IgD-negative memory B cell (primary cell): ENCODE measurements around the gene FOXB2. TPM values are rescaled to one million over a fixed set of nuclear protein-coding genes. Genes with fewer than 3 reads are reported as not detected.
"Not testable (repeated sequence)": the region's sequence is repeated elsewhere in the genome, so short reads cannot be mapped to it uniquely, and the experiment has no call there.

Experiments used
- H3K27ac Mint-ChIP-seq, 3 donors: one replicate each; pipeline ENCODE4 v1.8.0; 2020 to 2022; ENCODE audit warnings: mild to moderate bottlenecking in 3 of 3, mixed read lengths in 3 of 3, moderate library complexity in 1 of 3
- H3K27me3 Mint-ChIP-seq: one replicate; pipeline ENCODE4 v1.8.0; 2021; ENCODE audit warnings: mixed read lengths
- H3K36me3 Mint-ChIP-seq: one replicate; pipeline ENCODE4 v1.8.0; 2020; ENCODE audit warnings: mild to moderate bottlenecking, mixed read lengths
- H3K4me1 Mint-ChIP-seq, 3 donors: one replicate each; pipeline ENCODE4 v1.8.0; 2020 to 2022; ENCODE audit warnings: mixed read lengths in 3 of 3, mild to moderate bottlenecking in 1 of 3
- H3K4me3 Mint-ChIP-seq, 4 donors: one replicate each; pipeline ENCODE4 v1.8.0; 2020 to 2022; ENCODE audit warnings: mild to moderate bottlenecking in 4 of 4, mixed read lengths in 4 of 4, moderate library complexity in 3 of 4
- H3K9me3 Mint-ChIP-seq, 3 donors: one replicate each; pipeline ENCODE4 v1.8.0; 2020 to 2021; ENCODE audit warnings: mixed read lengths in 3 of 3, mild to moderate bottlenecking in 1 of 3
- polyA plus RNA-seq: library from polyadenylated mRNA; unstranded; fragments of 300-500 nt; fragmentation: Illumina TruSeq; gene quantifications from one replicate; pipeline ENCODE4 v1.2.3, GENCODE V29; 2021

Gene FOXB2
- polyA plus RNA-seq: not detected

GRCh38 chr9:77019236-77019925, at the start of gene FOXB2:
TSS of gene FOXB2 (plus strand) at chr9:77019655. CDS start at chr9:77019655, 0 bp downstream.
- peaks cover 0 to 12% (median 4%) of the 10 kb centered on the region in 3 donors for H3K4me1 Mint-ChIP-seq
- H3K4me3 Mint-ChIP-seq: peak within 1 kb of the TSS in 2 of 4 donors; percentile 28 to 55
- H3K27ac Mint-ChIP-seq: peak within 1 kb of the TSS in 2 of 3 donors; percentile 56 to 81
- peaks cover 71% of the 10 kb centered on the region for H3K27me3 Mint-ChIP-seq
- peaks cover 1 to 12% (median 3%) of the 10 kb centered on the region in 3 donors for H3K9me3 Mint-ChIP-seq
- H3K36me3 Mint-ChIP-seq: no peaks in the 10 kb centered on the region

GRCh38 chr9:76969716-76970115, 49.7 kb upstream of the FOXB2 start:
- Mint-ChIP-seq H3K4me3 (no peak overlapping the region), H3K27me3 (peaks cover 11% of the 10 kb centered on the region), H3K9me3 (peaks cover 0 to 2% (median 0%) of the 10 kb centered on the region in 3 donors), H3K4me1 (no peaks in the 10 kb centered on the region), H3K27ac (no peak overlapping the region), H3K36me3 (no peaks in the 10 kb centered on the region)

- H3K36me3 Mint-ChIP-seq, H3K27ac Mint-ChIP-seq, H3K4me3 Mint-ChIP-seq, H3K27me3 Mint-ChIP-seq, H3K9me3 Mint-ChIP-seq, H3K4me1 Mint-ChIP-seq: not testable (repeated sequence)
Measured at GRCh38 chr9:76978831-76979230, 40.6 kb upstream of the FOXB2 start.

GRCh38 chr9:76980566-76980965, 38.9 kb upstream of the FOXB2 start:
- H3K27me3 Mint-ChIP-seq: peaks cover 3% of the 10 kb centered on the region
- no peaks in the 10 kb centered on the region for H3K4me1 Mint-ChIP-seq
- H3K9me3 Mint-ChIP-seq: no peaks in the 10 kb centered on the region
- H3K36me3 Mint-ChIP-seq: no peaks in the 10 kb centered on the region
- no peak overlapping the region for H3K27ac Mint-ChIP-seq
- peak overlapping the region in 1 of 4 donors; percentile 18 for H3K4me3 Mint-ChIP-seq

- H3K27ac Mint-ChIP-seq: no peak overlapping the region
Measured at GRCh38 chr9:76984486-76984885, 35.0 kb upstream of the FOXB2 start.

GRCh38 chr9:76985581-76985980, 33.9 kb upstream of the FOXB2 start:
- Mint-ChIP-seq H3K27ac (no peak overlapping the region), H3K4me3 (no peak overlapping the region), H3K4me1 (no peaks in the 10 kb centered on the region), H3K36me3 (no peaks in the 10 kb centered on the region), H3K27me3 (peaks cover 1% of the 10 kb centered on the region), H3K9me3 (no peaks in the 10 kb centered on the region)

More at GRCh38 chr9:76984486-76984885, 35.0 kb upstream of the FOXB2 start:
- Mint-ChIP-seq H3K36me3 (no peaks in the 10 kb centered on the region), H3K4me1 (no peaks in the 10 kb centered on the region), H3K4me3 (no peak overlapping the region), H3K27me3 (peaks cover 1% of the 10 kb centered on the region), H3K9me3 (no peaks in the 10 kb centered on the region)

GRCh38 chr9:76987594-76988200, 31.8 kb upstream of the FOXB2 start:
- H3K27me3 Mint-ChIP-seq: peaks cover 2% of the 10 kb centered on the region
- no peaks in the 10 kb centered on the region for H3K9me3 Mint-ChIP-seq
- no peak overlapping the region for H3K27ac Mint-ChIP-seq
- H3K36me3 Mint-ChIP-seq: no peaks in the 10 kb centered on the region
- H3K4me3 Mint-ChIP-seq: no peak overlapping the region
- no peaks in the 10 kb centered on the region for H3K4me1 Mint-ChIP-seq

- Mint-ChIP-seq H3K4me1 (no peaks in the 10 kb centered on the region), H3K27ac (no peak overlapping the region), H3K9me3 (no peaks in the 10 kb centered on the region), H3K27me3 (peaks cover 2% of the 10 kb centered on the region), H3K36me3 (no peaks in the 10 kb centered on the region), H3K4me3 (no peak overlapping the region)
Measured at GRCh38 chr9:76988941-76989340, 30.5 kb upstream of the FOXB2 start.

GRCh38 chr9:76989501-76989900, 30.0 kb upstream of the FOXB2 start:
- Mint-ChIP-seq H3K36me3 (no peaks in the 10 kb centered on the region), H3K9me3 (no peaks in the 10 kb centered on the region), H3K4me1 (no peaks in the 10 kb centered on the region), H3K4me3 (no peak overlapping the region), H3K27me3 (peaks cover 2% of the 10 kb centered on the region), H3K27ac (no peak overlapping the region)

GRCh38 chr9:76996700-76997099, 22.8 kb upstream of the FOXB2 start:
- Mint-ChIP-seq H3K9me3 (no peaks in the 10 kb centered on the region), H3K27ac (no peak overlapping the region), H3K36me3 (no peaks in the 10 kb centered on the region), H3K4me3 (no peak overlapping the region), H3K27me3 (peaks cover 7% of the 10 kb centered on the region), H3K4me1 (no peaks in the 10 kb centered on the region)

- H3K36me3 Mint-ChIP-seq: no peaks in the 10 kb centered on the region
- H3K27ac Mint-ChIP-seq: no peak overlapping the region
- no peaks in the 10 kb centered on the region for H3K9me3 Mint-ChIP-seq
- no peaks in the 10 kb centered on the region for H3K4me1 Mint-ChIP-seq
- peaks cover 6% of the 10 kb centered on the region for H3K27me3 Mint-ChIP-seq
- no peak overlapping the region for H3K4me3 Mint-ChIP-seq
Measured at GRCh38 chr9:76999261-76999660, 20.2 kb upstream of the FOXB2 start.

- no peak overlapping the region for H3K4me3 Mint-ChIP-seq
- no peak overlapping the region for H3K27ac Mint-ChIP-seq
- no peaks in the 10 kb centered on the region for H3K9me3 Mint-ChIP-seq
- peaks cover 6% of the 10 kb centered on the region for H3K27me3 Mint-ChIP-seq
- H3K4me1 Mint-ChIP-seq: no peaks in the 10 kb centered on the region
- no peaks in the 10 kb centered on the region for H3K36me3 Mint-ChIP-seq
Measured at GRCh38 chr9:77000330-77000729, 19.1 kb upstream of the FOXB2 start.

- no peak overlapping the region for H3K4me3 Mint-ChIP-seq
- H3K9me3 Mint-ChIP-seq: no peaks in the 10 kb centered on the region
- H3K27ac Mint-ChIP-seq: no peak overlapping the region
- H3K36me3 Mint-ChIP-seq: no peaks in the 10 kb centered on the region
- H3K4me1 Mint-ChIP-seq: no peaks in the 10 kb centered on the region
- H3K27me3 Mint-ChIP-seq: peaks cover 6% of the 10 kb centered on the region
Measured at GRCh38 chr9:77003366-77003765, 16.1 kb upstream of the FOXB2 start.

GRCh38 chr9:77005216-77005615, 14.2 kb upstream of the FOXB2 start:
- H3K9me3 Mint-ChIP-seq: peaks cover 0 to under 1% (median 0%) of the 10 kb centered on the region in 3 donors
- no peaks in the 10 kb centered on the region for H3K36me3 Mint-ChIP-seq
- no peaks in the 10 kb centered on the region for H3K4me1 Mint-ChIP-seq
- H3K27ac Mint-ChIP-seq: no peak overlapping the region
- peaks cover 9% of the 10 kb centered on the region for H3K27me3 Mint-ChIP-seq
- H3K4me3 Mint-ChIP-seq: no peak overlapping the region

- H3K4me3 Mint-ChIP-seq: no peak overlapping the region
- H3K27ac Mint-ChIP-seq: no peak overlapping the region
- H3K36me3 Mint-ChIP-seq: no peaks in the 10 kb centered on the region
- peaks cover 0 to 1% (median 0%) of the 10 kb centered on the region in 3 donors for H3K4me1 Mint-ChIP-seq
- H3K27me3 Mint-ChIP-seq: peaks cover 33% of the 10 kb centered on the region
- peaks cover 0 to 2% (median 0%) of the 10 kb centered on the region in 3 donors for H3K9me3 Mint-ChIP-seq
Measured at GRCh38 chr9:77010527-77010926, 8.9 kb upstream of the FOXB2 start.
